Left ventricle myocardium inferior (tissue), 1 donor: Measurements from ENCODE around the gene RAD51B. TPM values are rescaled to one million over a fixed set of nuclear protein-coding genes. Genes with fewer than 3 reads are reported as not detected.

Source experiments
- DNase-seq: peaks from one replicate; pipeline ENCODE4 v3.0.0-alpha.2; 2020
- H3K27ac ChIP-seq: fragments of 200-600 bp; replicated peaks from 2 replicates; pipeline ENCODE4 v1.8.0; 2021
- H3K27me3 ChIP-seq: fragments of 200-600 bp; 2 replicates; pipeline ENCODE4 v1.8.0; 2021; ENCODE audit warnings: low read depth
- H3K36me3 ChIP-seq: fragments of 200-600 bp; 2 replicates; pipeline ENCODE4 v1.8.0; 2021
- H3K4me1 ChIP-seq: fragments of 200-600 bp; 2 replicates; pipeline ENCODE4 v1.8.0; 2021
- H3K4me3 ChIP-seq: fragments of 200-600 bp; 2 replicates; pipeline ENCODE4 v1.8.0; 2021; ENCODE audit warnings: mild to moderate bottlenecking, moderate library complexity
- H3K9me3 ChIP-seq: fragments of 200-600 bp; replicated peaks from 2 replicates; pipeline ENCODE4 v1.8.0; 2021
- intact Hi-C: fragments of 100-400 bp; cut with micrococcal nuclease; formaldehyde crosslinking; loops from one replicate; pipeline ENCODE4 v1.11.0; 2022
- total RNA-seq: library from RNA; stranded (reverse); fragmentation: NEBNext Ultra II Directional; extraction: Animal tissue kit (Norgen Biotek cat#: 25700); gene quantifications from one replicate; pipeline ENCODE4 v1.2.1, GENCODE V29; 2021
- TF ChIP-seq, protein P1 (sequence below): fragments of 200-600 bp; IDR thresholded peaks from 2 replicates; pipeline ENCODE4 v1.8.0; 2021; ENCODE audit warnings: antibody characterized with exemption, mild to moderate bottlenecking, borderline replicate concordance
- donor health status: DM: no; HTN: yes; CAD: no; lungs with severe emphysema.

The RAD51B gene
- total RNA-seq, 1 donor from 2014 or later, result 2.4 TPM

- H3K4me3 ChIP-seq, result no peak overlapping the region
- H3K27me3 ChIP-seq, result no peaks in the 10 kb centered on the region
- no peaks in the 10 kb centered on the region for H3K36me3 ChIP-seq
- intact Hi-C loops, result no loop called here
- no peaks in the 10 kb centered on the region for H3K9me3 ChIP-seq
- peak overlapping the region; percentile 41 for H3K27ac ChIP-seq
- peaks cover 20% of the 10 kb centered on the region for H3K4me1 ChIP-seq
- no peak for DNase-seq
- TF ChIP-seq, protein P1, sequence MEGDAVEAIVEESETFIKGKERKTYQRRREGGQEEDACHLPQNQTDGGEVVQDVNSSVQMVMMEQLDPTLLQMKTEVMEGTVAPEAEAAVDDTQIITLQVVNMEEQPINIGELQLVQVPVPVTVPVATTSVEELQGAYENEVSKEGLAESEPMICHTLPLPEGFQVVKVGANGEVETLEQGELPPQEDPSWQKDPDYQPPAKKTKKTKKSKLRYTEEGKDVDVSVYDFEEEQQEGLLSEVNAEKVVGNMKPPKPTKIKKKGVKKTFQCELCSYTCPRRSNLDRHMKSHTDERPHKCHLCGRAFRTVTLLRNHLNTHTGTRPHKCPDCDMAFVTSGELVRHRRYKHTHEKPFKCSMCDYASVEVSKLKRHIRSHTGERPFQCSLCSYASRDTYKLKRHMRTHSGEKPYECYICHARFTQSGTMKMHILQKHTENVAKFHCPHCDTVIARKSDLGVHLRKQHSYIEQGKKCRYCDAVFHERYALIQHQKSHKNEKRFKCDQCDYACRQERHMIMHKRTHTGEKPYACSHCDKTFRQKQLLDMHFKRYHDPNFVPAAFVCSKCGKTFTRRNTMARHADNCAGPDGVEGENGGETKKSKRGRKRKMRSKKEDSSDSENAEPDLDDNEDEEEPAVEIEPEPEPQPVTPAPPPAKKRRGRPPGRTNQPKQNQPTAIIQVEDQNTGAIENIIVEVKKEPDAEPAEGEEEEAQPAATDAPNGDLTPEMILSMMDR, result no peak
Measured at GRCh38 chr14:68269136-68269927, 449.8 kb downstream of the RAD51B start.

DNA sequence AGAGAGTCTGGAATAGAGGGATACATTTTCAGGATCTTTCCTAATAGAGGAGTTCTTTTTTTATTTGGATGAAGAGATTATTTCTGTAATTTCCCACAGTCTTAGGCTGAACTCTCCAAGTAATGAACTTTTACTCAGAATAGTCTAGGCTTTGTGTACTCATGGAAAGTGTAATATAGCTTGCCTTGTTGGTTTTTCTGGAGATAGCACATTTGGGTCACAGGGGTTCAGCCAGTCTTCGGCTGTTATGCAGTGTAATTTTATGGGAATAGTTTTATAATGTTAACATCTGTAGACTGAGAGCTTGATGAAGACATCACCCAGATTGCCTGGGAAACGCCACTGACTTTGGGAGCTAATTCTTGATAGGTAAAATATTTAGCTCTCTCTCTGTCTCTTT lies 450.8 kb downstream of the RAD51B start:
- Histone ChIP-seq H3K9me3 (no peaks in the 10 kb centered on the region), H3K27ac (peak overlapping the region; percentile 41), H3K4me3 (no peak overlapping the region), H3K36me3 (no peaks in the 10 kb centered on the region), H3K27me3 (no peaks in the 10 kb centered on the region), H3K4me1 (peaks cover 18% of the 10 kb centered on the region)
- TF ChIP-seq, protein P1, result no peak
- intact Hi-C loops, result no loop called here
- DNase-seq, result no peak

GRCh38 chr14:68271913-68272391 lies 452.4 kb downstream of the RAD51B start:
- no peaks in the 10 kb centered on the region for H3K9me3 ChIP-seq
- peak overlapping the region; percentile 41 for H3K27ac ChIP-seq
- H3K4me3 ChIP-seq, result no peak overlapping the region
- peaks cover 18% of the 10 kb centered on the region for H3K4me1 ChIP-seq
- no peaks in the 10 kb centered on the region for H3K36me3 ChIP-seq
- intact Hi-C loops, result no loop called here
- TF ChIP-seq, protein P1, result no peak
- no peaks in the 10 kb centered on the region for H3K27me3 ChIP-seq
- no peak for DNase-seq

GRCh38 chr14:68273413-68273812 lies 453.8 kb downstream of the RAD51B start:
- no peak overlapping the region for H3K27ac ChIP-seq
- intact Hi-C loops, result no loop called here
- no peaks in the 10 kb centered on the region for H3K9me3 ChIP-seq
- DNase-seq, result no peak
- TF ChIP-seq, protein P1, result no peak
- H3K27me3 ChIP-seq, result no peaks in the 10 kb centered on the region
- H3K4me1 ChIP-seq, result peaks cover 18% of the 10 kb centered on the region
- no peak overlapping the region for H3K4me3 ChIP-seq
- H3K36me3 ChIP-seq, result no peaks in the 10 kb centered on the region

DNA sequence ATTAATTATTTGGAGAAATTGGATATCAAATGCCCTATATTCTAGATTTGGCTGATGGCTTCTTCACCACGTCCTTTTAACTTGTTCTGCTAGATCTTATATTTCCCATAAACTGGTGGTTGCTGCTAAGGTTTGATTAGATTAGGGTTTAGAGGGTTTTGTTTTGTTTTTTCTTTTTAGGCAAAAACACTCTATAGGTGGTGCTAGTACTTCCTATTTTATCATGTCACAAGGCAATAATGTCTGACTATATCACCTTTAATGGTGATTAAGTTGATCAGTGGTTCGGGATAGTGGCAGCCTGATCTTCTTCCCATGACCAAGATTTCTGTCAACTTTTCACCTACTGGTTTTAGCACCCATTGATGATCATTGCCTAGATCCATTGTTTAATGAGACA lies 455.1 kb downstream of the RAD51B start:
- no peak overlapping the region for H3K27ac ChIP-seq
- no peak overlapping the region for H3K4me3 ChIP-seq
- TF ChIP-seq, protein P1, result no peak
- H3K9me3 ChIP-seq, result no peaks in the 10 kb centered on the region
- no peaks in the 10 kb centered on the region for H3K36me3 ChIP-seq
- DNase-seq, result no peak
- H3K27me3 ChIP-seq, result no peaks in the 10 kb centered on the region
- intact Hi-C loops, result no loop called here
- H3K4me1 ChIP-seq, result peaks cover 18% of the 10 kb centered on the region
